GM12878 (cell line): ENCODE results near the gene FPGS. TPM values are rescaled to one million over a fixed set of nuclear protein-coding genes. Genes with fewer than 3 reads are reported as not detected.

Experiments used
- ATAC-seq: fragments of 200-7000 bp; cut with Tn5 transposase; 3 replicates; pipeline ENCODE4 v1.9.1; 2020; ENCODE audit warnings: mild to moderate bottlenecking, moderate library complexity
- BruUV-seq: library from RNA; stranded (reverse); fragments of 400-500 nt; replicated peaks from 2 replicates; lab custom pipeline; 2021; lab: Mats Ljungman, UMichigan
- CTCF ChIA-PET: fragments of 300-600 bp; sonication (Branson Sonifier 250); formaldehyde crosslinking; extraction: SDS; loops from one replicate; lab custom pipeline; 2021; ENCODE audit warnings: inconsistent platforms; lab: Yijun Ruan, JAX
- POLR2A ChIA-PET: fragments of 350-600 bp; formaldehyde crosslinking; extraction: SDS; loops from one replicate; lab custom pipeline; 2021; ENCODE audit warnings: inconsistent platforms; lab: Charles Lee
- RAD21 ChIA-PET: fragments of 300-600 bp; sonication (Branson Sonifier 250); formaldehyde crosslinking; loops from one replicate; lab custom pipeline; 2023; ENCODE audit warnings: antibody characterized with exemption; ENCODE audit not compliant: unreplicated experiment; lab: Charles Lee
- SMC1A ChIA-PET: fragments of 300-600 bp; sonication (Branson Sonifier 250); formaldehyde crosslinking; loops from one replicate; lab custom pipeline; 2023; ENCODE audit not compliant: unreplicated experiment, uncharacterized antibody; lab: Charles Lee
- DNase-seq: peaks from one replicate; pipeline ENCODE4 v3.0.0-alpha.2; 2011; ENCODE audit warnings: low read depth, low spot score
- FAIRE-seq: peaks from 3 replicates; lab custom pipeline; 2011; peaks lifted over from hg19 to GRCh38; lab: Jason Lieb, UNC
- H2AFZ ChIP-seq: 2 replicates; pipeline ENCODE4 v1.6.0; 2011; ENCODE audit warnings: low read depth, low read length, control low read depth; ENCODE audit not compliant: control insufficient read depth
- H3K27ac ChIP-seq: 2 replicates; pipeline ENCODE4 v1.5.1; 2011; ENCODE audit warnings: control low read depth; ENCODE audit not compliant: control insufficient read depth, insufficient read depth
- H3K27me3 ChIP-seq, 2 experiments: replicated peaks in 1 of 2; 2 replicates each; pipeline versions ENCODE4 v1.6.0 to v1.6.1; 2011; ENCODE audit warnings: low read length in 1 of 2; ENCODE audit not compliant: control insufficient read depth in 2 of 2, insufficient read depth in 2 of 2
- H3K36me3 ChIP-seq, 2 experiments: 2 replicates each; pipeline ENCODE4 v1.5.1; 2011; ENCODE audit warnings: low read length in 1 of 2; ENCODE audit not compliant: control insufficient read depth in 2 of 2, insufficient read depth in 2 of 2
- H3K4me1 ChIP-seq: 2 replicates; pipeline ENCODE4 v1.6.1; 2011; ENCODE audit warnings: mild to moderate bottlenecking, low read length, moderate library complexity, mixed read lengths; ENCODE audit not compliant: control insufficient read depth, insufficient read depth
- H3K4me2 ChIP-seq: 2 replicates; pipeline ENCODE4 v1.6.0; 2011; ENCODE audit warnings: control low read depth; ENCODE audit not compliant: control insufficient read depth, insufficient read depth
- H3K4me3 ChIP-seq: fragments of 200-600 bp; sonication (generic); 2 replicates; pipeline ENCODE4 v1.5.1; 2016
- H3K79me2 ChIP-seq: 2 replicates; pipeline ENCODE4 v1.6.0; 2011; ENCODE audit warnings: low read length; ENCODE audit not compliant: control insufficient read depth, insufficient read depth
- H3K9ac ChIP-seq: 2 replicates; pipeline ENCODE4 v1.8.0; 2011; ENCODE audit warnings: low read length, control low read depth, mixed read lengths; ENCODE audit not compliant: control insufficient read depth, insufficient read depth
- H3K9me3 ChIP-seq: replicated peaks from 3 replicates; pipeline ENCODE4 v1.5.1; 2011; ENCODE audit warnings: mild to moderate bottlenecking, low read length; ENCODE audit not compliant: control insufficient read depth, insufficient read depth
- H4K20me1 ChIP-seq: 2 replicates; pipeline ENCODE4 v1.6.0; 2011; ENCODE audit not compliant: control insufficient read depth, insufficient read depth
- EGR1 ChIP-seq, 2 experiments: IDR thresholded peaks; 1 replicate in 1 of 2; 2 replicates in 1 of 2; pipeline ENCODE4 v1.6.1; 2011 to 2012; ENCODE audit warnings: low read depth in 2 of 2, low read length in 2 of 2, borderline replicate concordance in 1 of 2, mild to moderate bottlenecking in 1 of 2, moderate library complexity in 1 of 2
- FOXM1 ChIP-seq: IDR thresholded peaks from 2 replicates; pipeline ENCODE4 v1.6.1; 2012; ENCODE audit warnings: low read depth, mild to moderate bottlenecking, inconsistent platforms, low read length, moderate library complexity
- SUZ12 ChIP-seq: fragments of 200-600 bp; sonication (generic); IDR thresholded peaks from one replicate; pipeline ENCODE4 v1.6.1; 2018; ENCODE audit warnings: antibody characterized with exemption, mild to moderate bottlenecking; ENCODE audit not compliant: unreplicated experiment
- ZSCAN29 ChIP-seq: fragments of 450-650 bp; IDR thresholded peaks from 2 replicates; pipeline ENCODE4 v1.6.1; 2017; ENCODE audit warnings: mild to moderate bottlenecking, moderate library complexity
- WGBS: methylation state at CpG from one replicate; pipeline ENCODE4 v1.1.6; 2016; ENCODE audit warnings: low lambda C conversion rate; ENCODE audit not compliant: insufficient replicate concordance, insufficient coverage; ENCODE audit errors: missing lambda C conversion rate; 5-methylcytosine and 5-hydroxymethylcytosine counted together
- in situ Hi-C: fragments of 300-500 bp; cut with MboI; formaldehyde crosslinking; loops from 9 replicates; pipeline ENCODE4 v1.14.3; 2018; ENCODE audit warnings: mixed read lengths
- intact Hi-C: fragments of 100-400 bp; cut with micrococcal nuclease; formaldehyde crosslinking; loops from one replicate; pipeline ENCODE4 v1.14.2; 2022; ENCODE audit not compliant: unreplicated experiment
- polyA plus RNA-seq, 11 experiments: library from polyadenylated mRNA; depleted of rRNA in 4 of 11; unstranded in 6 of 11; stranded (reverse) in 5 of 11; fragments of >200 nt; fragmentation: Nextera tagmentation in 4 of 11; fragmentation: Illumina TruSeq in 1 of 11; extraction: Ambion mirVana in 4 of 11; extraction: Trizol in 1 of 11; gene quantifications; 1 replicate in 1 of 11; 2 replicates in 10 of 11; pipeline versions ENCODE4 v1.2.1 to v1.2.3, GENCODE V29; 2011 to 2016; ENCODE audit warnings: inconsistent platforms in 2 of 11, missing spikeins in 2 of 11, low read depth in 1 of 11
- total RNA-seq, 4 experiments: library from RNA; depleted of rRNA in 3 of 4; stranded (reverse); fragments of >200 nt in 3 of 4; fragmentation: Illumina TruSeq in 1 of 4; extraction: Trizol in 1 of 4; gene quantifications; 2 replicates each; pipeline versions ENCODE4 v1.2.1 to v1.2.3, GENCODE V29; 2013 to 2021
- TF ChIP-seq, protein P1 (sequence below): fragments of 450-650 bp; conservative IDR thresholded peaks from 2 replicates; pipeline ENCODE4 v1.6.1; 2017; ENCODE audit warnings: mild to moderate bottlenecking, moderate library complexity
- TF ChIP-seq, protein P2 (sequence below): fragments of 450-650 bp; IDR thresholded peaks from 2 replicates; pipeline ENCODE4 v1.6.1; 2018; ENCODE audit warnings: borderline replicate concordance, mild to moderate bottlenecking; ENCODE audit not compliant: partially characterized antibody

FPGS gene
- total and polyA plus RNA-seq, 10 of the 15 experiments (the other 5 are each of a cell fraction or from before 2014, with no cell fraction given): 1.2 to 127 (median 80.4) TPM

DNA sequence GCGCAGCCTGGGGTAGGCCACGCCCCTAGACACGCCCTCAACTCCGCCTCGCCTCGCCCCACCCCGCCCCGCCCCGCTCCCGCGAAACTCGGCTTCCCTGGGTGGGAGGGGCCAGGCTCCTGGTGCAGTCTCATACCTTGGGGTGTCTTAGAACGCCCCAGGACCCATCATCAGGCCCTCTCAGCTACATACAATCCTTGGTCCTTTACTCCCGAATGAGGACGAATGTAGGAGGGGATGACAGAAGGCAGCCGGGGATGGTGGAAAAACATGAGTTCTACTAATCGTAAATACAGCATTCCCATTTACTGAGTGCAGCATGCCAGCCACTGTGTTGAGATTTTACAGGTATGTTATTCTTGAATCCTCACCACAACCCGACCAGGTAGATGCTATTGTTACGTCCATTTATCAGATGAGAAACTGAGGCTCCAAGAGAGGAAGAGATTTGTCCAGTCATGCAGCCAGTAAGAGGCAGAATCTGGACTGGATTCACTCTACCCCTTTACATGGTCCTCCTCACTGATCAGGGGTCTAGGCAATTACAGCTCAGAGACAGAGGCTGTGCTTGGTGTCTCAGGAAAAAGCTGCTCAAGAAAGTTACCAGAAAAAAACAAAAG, 31.0 kb upstream of the FPGS start:
- POLR2A ChIA-PET: interaction anchor here (0.5 to 3.6 kb wide), 16 partner anchors 9 to 1750 kb away, joined by 3 to 42 read pairs (median 5); partner anchors contain the start of genes CDK9, FPGS, ST6GALNAC4 and TOR2A
- peak overlapping the region; percentile 65 for H3K4me2 ChIP-seq
- no TSS peak for BruUV-seq
- in situ Hi-C loops: no loop called here
- ATAC-seq (no peak), FAIRE-seq (no peak), DNase-seq (no peak)
- no peaks in the 10 kb centered on the region for H3K9me3 ChIP-seq
- intact Hi-C loops: no loop called here
- H3K27ac ChIP-seq: peak overlapping the region; percentile 28; the same call in 1 of the 2 replicates
- H2AFZ ChIP-seq: peak overlapping the region; percentile 37
- CTCF ChIA-PET: interaction anchor here (0.5 to 9.2 kb wide), 9 partner anchors 10 to 161 kb away, joined by 3 to 75 read pairs (median 4); partner anchors contain the start of genes CDK9, ST6GALNAC4 and TOR2A
- 15% methylated on average over 7 of the region's 19 CpGs for WGBS
- TF ChIP-seq FOXM1 (no peak), SUZ12 (no peak), EGR1 (IDR thresholded peaks at IDR 0.05; ENCODE audit: borderline replicate concordance in 1 of 2, low read depth in 2 of 2, low read length in 2 of 2) (no peak), ZSCAN29 (no peak)
- TF ChIP-seq, protein P1, sequence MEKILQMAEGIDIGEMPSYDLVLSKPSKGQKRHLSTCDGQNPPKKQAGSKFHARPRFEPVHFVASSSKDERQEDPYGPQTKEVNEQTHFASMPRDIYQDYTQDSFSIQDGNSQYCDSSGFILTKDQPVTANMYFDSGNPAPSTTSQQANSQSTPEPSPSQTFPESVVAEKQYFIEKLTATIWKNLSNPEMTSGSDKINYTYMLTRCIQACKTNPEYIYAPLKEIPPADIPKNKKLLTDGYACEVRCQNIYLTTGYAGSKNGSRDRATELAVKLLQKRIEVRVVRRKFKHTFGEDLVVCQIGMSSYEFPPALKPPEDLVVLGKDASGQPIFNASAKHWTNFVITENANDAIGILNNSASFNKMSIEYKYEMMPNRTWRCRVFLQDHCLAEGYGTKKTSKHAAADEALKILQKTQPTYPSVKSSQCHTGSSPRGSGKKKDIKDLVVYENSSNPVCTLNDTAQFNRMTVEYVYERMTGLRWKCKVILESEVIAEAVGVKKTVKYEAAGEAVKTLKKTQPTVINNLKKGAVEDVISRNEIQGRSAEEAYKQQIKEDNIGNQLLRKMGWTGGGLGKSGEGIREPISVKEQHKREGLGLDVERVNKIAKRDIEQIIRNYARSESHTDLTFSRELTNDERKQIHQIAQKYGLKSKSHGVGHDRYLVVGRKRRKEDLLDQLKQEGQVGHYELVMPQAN: no peak
- TF ChIP-seq, protein P2, sequence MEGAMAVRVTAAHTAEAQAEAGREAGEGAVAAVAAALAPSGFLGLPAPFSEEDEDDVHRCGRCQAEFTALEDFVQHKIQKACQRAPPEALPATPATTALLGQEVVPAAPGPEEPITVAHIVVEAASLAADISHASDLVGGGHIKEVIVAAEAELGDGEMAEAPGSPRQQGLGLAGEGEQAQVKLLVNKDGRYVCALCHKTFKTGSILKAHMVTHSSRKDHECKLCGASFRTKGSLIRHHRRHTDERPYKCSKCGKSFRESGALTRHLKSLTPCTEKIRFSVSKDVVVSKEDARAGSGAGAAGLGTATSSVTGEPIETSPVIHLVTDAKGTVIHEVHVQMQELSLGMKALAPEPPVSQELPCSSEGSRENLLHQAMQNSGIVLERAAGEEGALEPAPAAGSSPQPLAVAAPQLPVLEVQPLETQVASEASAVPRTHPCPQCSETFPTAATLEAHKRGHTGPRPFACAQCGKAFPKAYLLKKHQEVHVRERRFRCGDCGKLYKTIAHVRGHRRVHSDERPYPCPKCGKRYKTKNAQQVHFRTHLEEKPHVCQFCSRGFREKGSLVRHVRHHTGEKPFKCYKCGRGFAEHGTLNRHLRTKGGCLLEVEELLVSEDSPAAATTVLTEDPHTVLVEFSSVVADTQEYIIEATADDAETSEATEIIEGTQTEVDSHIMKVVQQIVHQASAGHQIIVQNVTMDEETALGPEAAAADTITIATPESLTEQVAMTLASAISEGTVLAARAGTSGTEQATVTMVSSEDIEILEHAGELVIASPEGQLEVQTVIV: no peak
- H3K9ac ChIP-seq: no peak overlapping the region
- H3K4me3 ChIP-seq: peak overlapping the region; percentile 37; the same call in 1 of the 2 replicates
- RAD21 ChIA-PET: interaction anchor here (0.9 to 7.6 kb wide), 10 partner anchors 8 to 224 kb away, joined by 3 to 61 read pairs (median 7); partner anchors contain the start of genes CDK9, ST6GALNAC4 and TOR2A
- SMC1A ChIA-PET: interaction anchor here (0.6 to 1.9 kb wide), 8 partner anchors 8 to 150 kb away, joined by 3 to 26 read pairs (median 4); partner anchors contain the start of genes CDK9 and TOR2A
- H3K27me3 ChIP-seq: no peaks in the 10 kb centered on the region
- peaks cover 3% of the 10 kb centered on the region; the same call in 1 of the 2 replicates for H4K20me1 ChIP-seq
- H3K36me3 ChIP-seq: peaks cover 4 to 26% of the 10 kb centered on the region in 2 experiments
- H3K4me1 ChIP-seq: peaks cover 24% of the 10 kb centered on the region
- H3K79me2 ChIP-seq: peaks cover 22% of the 10 kb centered on the region
